ENCODE results near the gene TAMALIN. TPM values are rescaled to one million over a fixed set of nuclear protein-coding genes. Genes with fewer than 3 reads are reported as not detected.

TAMALIN gene
- total RNA-seq, 1 experiment from 2014 or later, result 1.2 TPM

DNA sequence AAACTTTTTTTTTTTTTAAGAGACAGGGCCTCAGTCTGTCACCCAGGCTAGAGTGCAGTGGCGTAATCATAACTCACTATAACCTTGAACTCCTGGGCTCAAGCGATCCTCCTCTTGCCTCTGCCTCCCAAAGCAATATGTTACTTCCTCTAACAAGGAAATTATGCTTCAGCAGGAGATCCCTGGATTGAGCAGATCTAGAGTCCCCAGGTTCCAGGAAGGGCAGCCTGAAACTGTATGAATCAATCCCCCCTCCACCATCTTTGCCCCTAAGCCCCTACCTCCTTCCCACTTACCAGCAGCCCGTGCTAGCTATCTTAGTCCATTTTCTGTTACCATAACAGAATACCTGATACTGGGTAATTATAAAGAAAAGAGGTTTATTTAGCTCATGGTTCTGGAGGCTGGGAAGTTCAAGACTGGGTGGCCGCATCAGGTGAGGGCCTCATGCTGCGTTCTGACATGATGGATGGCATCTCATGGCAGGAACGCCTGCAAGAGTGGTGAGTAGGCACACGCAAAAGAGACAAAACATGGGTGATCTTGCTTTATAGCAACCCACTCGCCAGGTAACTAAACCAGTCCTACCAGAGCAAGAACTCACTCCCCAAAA, 5.0 kb downstream of the TAMALIN start:
- no peaks in the 10 kb centered on the region for H3K79me1 ChIP-seq (ENCODE audit: insufficient read depth, low read depth, low read length, poor library complexity, severe bottlenecking)
- H3K27me3 ChIP-seq (ENCODE audit: insufficient read depth, low read length), result peaks cover 7% of the 10 kb centered on the region; the same call in 1 of the 2 replicates
- H3K4me2 ChIP-seq (ENCODE audit: insufficient read depth, insufficient read length, low read length), result no peak overlapping the region
- H3K4me1 Mint-ChIP-seq, result peaks cover 26 to 45% of the 10 kb centered on the region in 2 experiments
- DNase-seq, result no peak
- H2BK5ac ChIP-seq (ENCODE audit: insufficient read length, low read length), result no peak overlapping the region
- no peak overlapping the region for H3K23ac ChIP-seq (ENCODE audit: insufficient read length, low read depth, low read length)
- peaks cover 0 to 14% (median 14%) of the 10 kb centered on the region in 3 experiments; a peak in 4 of 7 replicates for H3K36me3 Mint-ChIP-seq (ENCODE audit: insufficient read depth in 1 of 3, low read depth in 3 of 3)
- no CpG with 5 or more reads among the region's 8 CpGs for WGBS (ENCODE audit: extremely low coverage, insufficient read length, low lambda C conversion rate)
- H2BK15ac ChIP-seq (ENCODE audit: low read depth, low read length), result no peak overlapping the region
- H4K8ac ChIP-seq (replicated peaks; ENCODE audit: insufficient read length, low read depth, low read length), result no peak overlapping the region
- H3K79me2 ChIP-seq (ENCODE audit: insufficient read depth, low read length), result no peaks in the 10 kb centered on the region
- no peak overlapping the region for H4K5ac ChIP-seq (ENCODE audit: insufficient read length, low read depth, low read length)
- peaks cover 5% of the 10 kb centered on the region; the same call in 1 of the 2 replicates for H3K4me1 ChIP-seq (ENCODE audit: insufficient read depth, low read length)
- H2BK12ac ChIP-seq (ENCODE audit: insufficient read length, low read depth, low read length), result no peak overlapping the region
- no peak overlapping the region for H3K9ac ChIP-seq (ENCODE audit: extremely low read depth, insufficient read length, low read length)
- no peak overlapping the region for H3K18ac ChIP-seq (ENCODE audit: insufficient read length, low read depth, low read length)
- peaks cover 79% of the 10 kb centered on the region for H3K27me3 Mint-ChIP-seq (ENCODE audit: low read depth)
- H3T11ph ChIP-seq (ENCODE audit: low read length), result no peak overlapping the region
- no peak overlapping the region for H3K27ac ChIP-seq (ENCODE audit: insufficient read length, low read depth, low read length)
- H3K9me3 Mint-ChIP-seq, result no peaks in the 10 kb centered on the region; a peak in 1 of 5 replicates
- H3K27ac Mint-ChIP-seq, result no peak overlapping the region
- H3K4me3 Mint-ChIP-seq, result no peak overlapping the region
- no peak overlapping the region for H3K56ac ChIP-seq (ENCODE audit: insufficient read length, low read depth, low read length)
- no peak overlapping the region for H3K14ac ChIP-seq (ENCODE audit: insufficient read depth, low read length)
- H3K9me3 ChIP-seq (ENCODE audit: control insufficient read depth, low read depth, low read length), result no peaks in the 10 kb centered on the region
- no peak overlapping the region for H2BK20ac ChIP-seq (ENCODE audit: low read depth, low read length, poor library complexity, severe bottlenecking)
- H4K91ac ChIP-seq (ENCODE audit: insufficient read length, low read depth, low read length), result no peak overlapping the region
- no peak overlapping the region for H3K4ac ChIP-seq (ENCODE audit: low read depth, low read length)
- H4K20me1 ChIP-seq (ENCODE audit: control insufficient read depth, insufficient read depth, insufficient read length), result no peaks in the 10 kb centered on the region
- TF ChIP-seq, protein P1, sequence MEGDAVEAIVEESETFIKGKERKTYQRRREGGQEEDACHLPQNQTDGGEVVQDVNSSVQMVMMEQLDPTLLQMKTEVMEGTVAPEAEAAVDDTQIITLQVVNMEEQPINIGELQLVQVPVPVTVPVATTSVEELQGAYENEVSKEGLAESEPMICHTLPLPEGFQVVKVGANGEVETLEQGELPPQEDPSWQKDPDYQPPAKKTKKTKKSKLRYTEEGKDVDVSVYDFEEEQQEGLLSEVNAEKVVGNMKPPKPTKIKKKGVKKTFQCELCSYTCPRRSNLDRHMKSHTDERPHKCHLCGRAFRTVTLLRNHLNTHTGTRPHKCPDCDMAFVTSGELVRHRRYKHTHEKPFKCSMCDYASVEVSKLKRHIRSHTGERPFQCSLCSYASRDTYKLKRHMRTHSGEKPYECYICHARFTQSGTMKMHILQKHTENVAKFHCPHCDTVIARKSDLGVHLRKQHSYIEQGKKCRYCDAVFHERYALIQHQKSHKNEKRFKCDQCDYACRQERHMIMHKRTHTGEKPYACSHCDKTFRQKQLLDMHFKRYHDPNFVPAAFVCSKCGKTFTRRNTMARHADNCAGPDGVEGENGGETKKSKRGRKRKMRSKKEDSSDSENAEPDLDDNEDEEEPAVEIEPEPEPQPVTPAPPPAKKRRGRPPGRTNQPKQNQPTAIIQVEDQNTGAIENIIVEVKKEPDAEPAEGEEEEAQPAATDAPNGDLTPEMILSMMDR (conservative IDR thresholded peaks at IDR 0.05), result no peak
- no peak overlapping the region for H2AK5ac ChIP-seq (ENCODE audit: insufficient read length, low read length)
- no peak overlapping the region for H2BK120ac ChIP-seq (ENCODE audit: low read depth, low read length, poor library complexity, severe bottlenecking)
- H3K23me2 ChIP-seq (ENCODE audit: insufficient read length, low read depth, low read length, poor library complexity, severe bottlenecking), result peaks cover 4% of the 10 kb centered on the region
- no peak overlapping the region for H2AFZ ChIP-seq (ENCODE audit: low read length)
